Keratinocyte (primary cell): Measurements from ENCODE around the gene SUSD4. TPM values are rescaled to one million over a fixed set of nuclear protein-coding genes. Genes with fewer than 3 reads are reported as not detected.

ENCODE experiments used
- DNase-seq: peaks from one replicate; pipeline ENCODE4 v3.0.0-alpha.2; 2011; ENCODE audit warnings: low read depth, missing footprints, low spot score
- FAIRE-seq: peaks from 2 replicates; lab custom pipeline; 2011; peaks lifted over from hg19 to GRCh38; lab: Jason Lieb, UNC
- H2AFZ ChIP-seq: 2 replicates; pipeline ENCODE4 v1.6.0; 2012; ENCODE audit warnings: low read length, control low read depth, inconsistent platforms; ENCODE audit not compliant: control insufficient read depth
- H3K27ac ChIP-seq: 2 replicates; pipeline ENCODE4 v1.5.1; 2011; ENCODE audit warnings: low read length; ENCODE audit not compliant: control insufficient read depth, insufficient read depth
- H3K27me3 ChIP-seq: 3 replicates; pipeline ENCODE4 v1.6.0; 2011; ENCODE audit warnings: low read length; ENCODE audit not compliant: control insufficient read depth, insufficient read depth; ENCODE audit errors: extremely low read depth
- H3K36me3 ChIP-seq, 2 experiments: 2 replicates in 1 of 2; 3 replicates in 1 of 2; pipeline ENCODE4 v1.5.1; 2011; ENCODE audit warnings: low read length in 2 of 2, mild to moderate bottlenecking in 1 of 2; ENCODE audit not compliant: control insufficient read depth in 2 of 2, insufficient read depth in 2 of 2; ENCODE audit errors: extremely low read depth in 1 of 2
- H3K4me1 ChIP-seq: 3 replicates; pipeline ENCODE4 v1.5.1; 2011; ENCODE audit warnings: low read length; ENCODE audit not compliant: control insufficient read depth, insufficient read depth; ENCODE audit errors: extremely low read depth
- H3K4me2 ChIP-seq: 3 replicates; pipeline ENCODE4 v1.6.0; 2011; ENCODE audit warnings: low read depth, low read length; ENCODE audit not compliant: control insufficient read depth, insufficient read depth; ENCODE audit errors: extremely low read depth
- H3K4me3 ChIP-seq, 3 experiments: fragments of 200-600 bp in 1 of 3; sonication (generic) in 1 of 3; 2 replicates in 2 of 3; 3 replicates in 1 of 3; pipeline ENCODE4 v1.5.1; 2011 to 2016; ENCODE audit warnings: low read length in 3 of 3, mild to moderate bottlenecking in 3 of 3, control low read depth in 2 of 3, inconsistent platforms in 1 of 3, low read depth in 1 of 3, mixed read lengths in 1 of 3, mixed run types in 1 of 3, moderate library complexity in 1 of 3; ENCODE audit not compliant: control insufficient read depth in 2 of 3, insufficient read depth in 2 of 3; ENCODE audit errors: extremely low read depth in 1 of 3
- H3K79me2 ChIP-seq: 2 replicates; pipeline ENCODE4 v1.6.0; 2012; ENCODE audit warnings: low read length; ENCODE audit not compliant: control insufficient read depth, insufficient read depth
- H3K9ac ChIP-seq: 3 replicates; pipeline ENCODE4 v1.6.0; 2011; ENCODE audit warnings: low read length; ENCODE audit not compliant: control insufficient read depth, insufficient read depth; ENCODE audit errors: extremely low read depth
- H3K9me1 ChIP-seq: 3 replicates; pipeline ENCODE4 v1.6.0; 2011; ENCODE audit warnings: low read length; ENCODE audit not compliant: control insufficient read depth, insufficient read depth; ENCODE audit errors: extremely low read depth
- H3K9me3 ChIP-seq: 2 replicates; pipeline ENCODE4 v1.5.1; 2012; ENCODE audit warnings: low read depth, low read length; ENCODE audit not compliant: control insufficient read depth
- H4K20me1 ChIP-seq: 3 replicates; pipeline ENCODE4 v1.6.0; 2011; ENCODE audit warnings: low read length; ENCODE audit not compliant: control insufficient read depth, insufficient read depth; ENCODE audit errors: extremely low read depth
- EZH2 ChIP-seq: IDR thresholded peaks from one replicate; pipeline ENCODE4 v1.6.1; 2012; ENCODE audit warnings: inconsistent platforms, mild to moderate bottlenecking, low read length, moderate library complexity
- dilution Hi-C: fragments of 300-500 bp; cut with MboI; formaldehyde crosslinking; loops from one replicate; pipeline ENCODE4 v1.7.0; 2020; ENCODE audit warnings: low sequenced_read_pairs; ENCODE audit not compliant: extremely low pct_ligation_motif_present
- polyA plus RNA-seq, 5 experiments: library from polyadenylated mRNA; depleted of rRNA in 3 of 5; stranded (reverse) in 3 of 5; stranded (forward) in 1 of 5; unstranded in 1 of 5; fragments of >200 nt; gene quantifications; 1 replicate in 1 of 5; 2 replicates in 3 of 5; 3 replicates in 1 of 5; pipeline versions ENCODE4 v1.2.1 to v1.2.3, GENCODE V29; 2011 to 2012; ENCODE audit warnings: missing spikeins in 2 of 5, low read depth in 1 of 5, low replicate concordance in 1 of 5
- TF ChIP-seq, protein P1 (sequence below), 3 experiments: IDR thresholded peaks in 1 of 3; conservative IDR thresholded peaks in 1 of 3; optimal IDR thresholded peaks in 1 of 3; 2 replicates in 2 of 3; 3 replicates in 1 of 3; pipeline versions ENCODE3 to v1.5.1; 2011; ENCODE audit warnings: low read length in 3 of 3, mild to moderate bottlenecking in 3 of 3, moderate library complexity in 2 of 3, control low read depth in 1 of 3, inconsistent platforms in 1 of 3; ENCODE audit not compliant: insufficient read depth in 2 of 3; ENCODE audit errors: extremely low read depth in 1 of 3

Gene SUSD4
- polyA plus RNA-seq, 1 donor (not counting 4 experiments of a cell fraction or from before 2014, with no cell fraction given), result 1.6 TPM

DNA sequence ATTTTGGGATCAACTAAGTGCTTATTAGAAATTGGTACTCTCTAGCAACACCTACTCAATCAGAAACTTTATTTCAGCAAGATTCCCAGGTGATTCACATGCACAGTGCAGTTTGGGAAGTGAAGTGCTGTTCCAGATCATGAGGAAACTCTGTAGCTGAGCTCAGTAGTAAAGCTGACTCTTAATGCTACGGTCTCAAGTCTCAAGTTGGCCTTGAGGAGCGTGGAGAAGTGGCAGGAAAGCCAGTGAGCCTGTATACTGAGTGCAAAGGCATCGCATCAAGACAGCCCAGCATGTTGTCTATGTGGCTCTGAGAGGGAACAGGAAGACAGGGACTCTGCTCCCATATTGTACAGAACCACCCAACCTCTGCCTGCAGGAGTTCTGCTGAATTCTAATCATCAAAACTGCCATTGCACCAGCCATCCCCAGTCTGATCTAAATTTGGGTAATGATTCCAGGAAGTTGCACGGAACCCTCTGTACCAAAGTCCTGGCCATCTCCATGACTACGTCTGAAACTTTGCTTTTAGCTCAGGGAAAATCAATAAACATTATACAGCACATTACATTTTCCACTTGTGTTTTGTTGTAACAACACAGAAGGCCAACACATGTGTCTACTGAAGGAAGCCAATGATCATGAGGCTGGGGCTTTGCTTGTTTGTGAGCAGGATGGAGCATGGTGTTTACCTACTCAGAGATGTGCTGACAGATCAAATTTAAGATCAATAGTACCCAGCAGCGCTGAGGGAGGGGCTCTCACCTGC, 115.8 kb downstream of the SUSD4 start:
- Histone ChIP-seq H3K9me1 (no peaks in the 10 kb centered on the region), H3K4me1 (peaks cover 14% of the 10 kb centered on the region), H3K4me2 (no peak overlapping the region), H2AFZ (no peak overlapping the region), H3K9ac (no peak overlapping the region), H3K9me3 (no peaks in the 10 kb centered on the region), H3K79me2 (no peaks in the 10 kb centered on the region), H4K20me1 (no peaks in the 10 kb centered on the region), H3K27me3 (no peaks in the 10 kb centered on the region), H3K4me3 (no peak overlapping the region), H3K36me3 (no peaks in the 10 kb centered on the region), H3K27ac (no peak overlapping the region)
- dilution Hi-C loops, result no loop called here
- TF ChIP-seq EZH2, result no peak
- TF ChIP-seq, protein P1, sequence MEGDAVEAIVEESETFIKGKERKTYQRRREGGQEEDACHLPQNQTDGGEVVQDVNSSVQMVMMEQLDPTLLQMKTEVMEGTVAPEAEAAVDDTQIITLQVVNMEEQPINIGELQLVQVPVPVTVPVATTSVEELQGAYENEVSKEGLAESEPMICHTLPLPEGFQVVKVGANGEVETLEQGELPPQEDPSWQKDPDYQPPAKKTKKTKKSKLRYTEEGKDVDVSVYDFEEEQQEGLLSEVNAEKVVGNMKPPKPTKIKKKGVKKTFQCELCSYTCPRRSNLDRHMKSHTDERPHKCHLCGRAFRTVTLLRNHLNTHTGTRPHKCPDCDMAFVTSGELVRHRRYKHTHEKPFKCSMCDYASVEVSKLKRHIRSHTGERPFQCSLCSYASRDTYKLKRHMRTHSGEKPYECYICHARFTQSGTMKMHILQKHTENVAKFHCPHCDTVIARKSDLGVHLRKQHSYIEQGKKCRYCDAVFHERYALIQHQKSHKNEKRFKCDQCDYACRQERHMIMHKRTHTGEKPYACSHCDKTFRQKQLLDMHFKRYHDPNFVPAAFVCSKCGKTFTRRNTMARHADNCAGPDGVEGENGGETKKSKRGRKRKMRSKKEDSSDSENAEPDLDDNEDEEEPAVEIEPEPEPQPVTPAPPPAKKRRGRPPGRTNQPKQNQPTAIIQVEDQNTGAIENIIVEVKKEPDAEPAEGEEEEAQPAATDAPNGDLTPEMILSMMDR (optimal IDR thresholded peaks at IDR 0.05 in 1 of 3, IDR thresholded peaks at IDR 0.05 in 1 of 3, conservative IDR thresholded peaks at IDR 0.05 in 1 of 3; ENCODE audit: extremely low read depth in 1 of 3, insufficient read depth in 2 of 3, low read length in 3 of 3), result no peak
- no peak for FAIRE-seq
- no peak for DNase-seq

DNA sequence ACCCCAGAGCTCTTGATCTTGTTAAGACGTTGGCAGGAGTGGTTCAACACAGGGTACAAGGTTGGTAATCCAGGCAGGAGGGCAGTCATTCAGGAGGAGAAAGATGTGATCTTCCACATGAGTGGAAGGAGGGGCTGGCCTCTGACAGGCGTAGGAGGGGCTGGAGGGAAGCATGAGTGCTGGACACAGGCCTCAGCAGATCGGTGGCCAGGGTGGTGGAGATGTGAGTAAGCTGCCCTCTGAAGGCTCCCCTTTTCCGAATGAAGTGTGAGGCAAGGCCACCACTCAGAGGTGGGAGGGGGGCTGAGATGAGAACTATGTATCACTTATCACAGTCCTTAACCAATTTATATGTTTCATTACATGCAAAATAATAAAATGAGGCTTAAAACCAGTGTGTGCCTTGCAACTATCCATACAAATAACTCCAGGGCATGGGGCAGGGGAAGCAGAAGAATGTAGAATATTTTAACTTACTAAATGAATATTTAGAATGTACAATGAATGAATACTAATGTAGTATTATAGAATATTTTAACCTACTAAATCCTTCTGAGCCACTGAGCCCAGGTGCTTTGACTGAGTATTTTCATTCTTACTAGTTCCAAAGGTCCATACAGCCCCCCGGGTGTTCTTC, 117.4 kb downstream of the SUSD4 start:
- H2AFZ ChIP-seq, result no peak overlapping the region
- DNase-seq (no peak), FAIRE-seq (no peak)
- no peak overlapping the region for H3K9ac ChIP-seq
- H3K27me3 ChIP-seq, result no peaks in the 10 kb centered on the region
- dilution Hi-C loops, result no loop called here
- no peak overlapping the region for H3K27ac ChIP-seq
- H3K4me2 ChIP-seq, result no peak overlapping the region
- no peak overlapping the region for H3K4me3 ChIP-seq
- H3K9me3 ChIP-seq, result no peaks in the 10 kb centered on the region
- H3K36me3 ChIP-seq, result no peaks in the 10 kb centered on the region
- H3K79me2 ChIP-seq, result no peaks in the 10 kb centered on the region
- no peak for TF ChIP-seq EZH2
- TF ChIP-seq, protein P1 (optimal IDR thresholded peaks at IDR 0.05 in 1 of 3, IDR thresholded peaks at IDR 0.05 in 1 of 3, conservative IDR thresholded peaks at IDR 0.05 in 1 of 3; ENCODE audit: extremely low read depth in 1 of 3, insufficient read depth in 2 of 3, low read length in 3 of 3), result no peak
- no peaks in the 10 kb centered on the region for H4K20me1 ChIP-seq
- H3K9me1 ChIP-seq, result no peaks in the 10 kb centered on the region
- H3K4me1 ChIP-seq, result peaks cover 14% of the 10 kb centered on the region
